Measurements from ENCODE around the gene ANKRD33B.
"Not testable (repeated sequence)": the region's sequence is repeated elsewhere in the genome, so short reads cannot be mapped to it uniquely, and the experiment has no call there.

DNA sequence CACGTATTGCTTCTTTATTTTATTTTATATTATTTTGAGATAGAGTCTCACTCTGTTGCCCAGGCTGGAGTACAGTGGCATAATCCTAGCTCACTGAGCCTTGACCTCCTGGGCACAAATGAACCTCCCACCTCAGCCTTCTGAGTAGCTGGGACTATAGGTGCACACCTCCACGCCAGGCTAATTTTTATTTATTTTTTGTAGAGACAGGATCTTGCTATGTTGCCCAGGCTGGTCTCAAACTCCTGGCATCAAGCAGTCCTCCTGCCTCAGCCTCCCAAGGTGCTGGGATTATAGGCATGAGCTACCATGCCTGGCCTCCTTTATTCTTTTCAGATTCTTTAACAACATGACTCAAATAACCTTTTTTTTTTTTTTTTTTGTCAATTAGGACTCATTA is 6.7 kb downstream of the ANKRD33B start:
- not testable (repeated sequence) for TF ChIP-seq CTCF (conservative IDR thresholded peaks at IDR 0.05; ENCODE audit: low read depth, low read length); EZH2 (IDR thresholded peaks at IDR 0.05; ENCODE audit: borderline replicate concordance, low read depth, low read length, poor library complexity, severe bottlenecking)

Measured in A673 (cell line).